ENCODE results near the gene KRTAP10-6.

DNA sequence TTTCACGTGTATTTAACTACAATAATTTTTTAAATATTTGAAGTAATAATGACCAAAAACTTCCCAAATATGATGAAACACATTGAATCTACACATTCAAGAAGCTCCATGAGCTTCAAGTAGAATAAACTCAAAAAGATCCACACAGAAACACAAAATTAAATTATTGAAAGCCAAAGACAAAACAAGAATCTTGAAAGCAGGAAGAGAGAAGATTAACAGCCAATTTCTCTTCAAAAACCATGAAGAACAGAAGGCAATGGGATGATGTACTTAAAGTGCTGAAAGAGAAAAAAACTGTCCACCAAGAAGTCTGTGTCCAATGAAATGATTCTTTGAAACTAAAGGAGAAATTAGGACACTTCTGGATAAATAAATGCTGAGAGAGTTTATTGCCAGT, 39.8 kb upstream of the KRTAP10-6 start:
- no peak for TF ChIP-seq POLR2A (IDR thresholded peaks at IDR 0.05)
- TF ChIP-seq, protein P1, sequence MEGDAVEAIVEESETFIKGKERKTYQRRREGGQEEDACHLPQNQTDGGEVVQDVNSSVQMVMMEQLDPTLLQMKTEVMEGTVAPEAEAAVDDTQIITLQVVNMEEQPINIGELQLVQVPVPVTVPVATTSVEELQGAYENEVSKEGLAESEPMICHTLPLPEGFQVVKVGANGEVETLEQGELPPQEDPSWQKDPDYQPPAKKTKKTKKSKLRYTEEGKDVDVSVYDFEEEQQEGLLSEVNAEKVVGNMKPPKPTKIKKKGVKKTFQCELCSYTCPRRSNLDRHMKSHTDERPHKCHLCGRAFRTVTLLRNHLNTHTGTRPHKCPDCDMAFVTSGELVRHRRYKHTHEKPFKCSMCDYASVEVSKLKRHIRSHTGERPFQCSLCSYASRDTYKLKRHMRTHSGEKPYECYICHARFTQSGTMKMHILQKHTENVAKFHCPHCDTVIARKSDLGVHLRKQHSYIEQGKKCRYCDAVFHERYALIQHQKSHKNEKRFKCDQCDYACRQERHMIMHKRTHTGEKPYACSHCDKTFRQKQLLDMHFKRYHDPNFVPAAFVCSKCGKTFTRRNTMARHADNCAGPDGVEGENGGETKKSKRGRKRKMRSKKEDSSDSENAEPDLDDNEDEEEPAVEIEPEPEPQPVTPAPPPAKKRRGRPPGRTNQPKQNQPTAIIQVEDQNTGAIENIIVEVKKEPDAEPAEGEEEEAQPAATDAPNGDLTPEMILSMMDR (IDR thresholded peaks at IDR 0.05): no peak

All from testis (tissue), 2 donors.